ENCODE measurements around the gene TTC27. TPM values are rescaled to one million over a fixed set of nuclear protein-coding genes. Genes with fewer than 3 reads are reported as not detected.
"Not testable (repeated sequence)": the region's sequence is repeated elsewhere in the genome, so short reads cannot be mapped to it uniquely, and the experiment has no call there.

Gene TTC27
- total RNA-seq, 1 donor: 10.8 TPM

- Histone ChIP-seq H3K4me3 (ENCODE audit: low read length) (no peak overlapping the region), H3K9me3 (ENCODE audit: low read depth, low read length) (no peaks in the 10 kb centered on the region)
Observed at GRCh38 chr2:32750880-32751279, 123.0 kb downstream of the TTC27 start.

GRCh38 chr2:32752205-32752604 lies 124.4 kb downstream of the TTC27 start:
- H3K9me3 ChIP-seq (ENCODE audit: low read depth, low read length): no peaks in the 10 kb centered on the region
- no peaks in the 10 kb centered on the region for H3K27me3 ChIP-seq (ENCODE audit: insufficient read depth, low read length)
- no peaks in the 10 kb centered on the region for H3K4me1 ChIP-seq (ENCODE audit: insufficient read depth, low read length)
- no peak overlapping the region for H3K4me3 ChIP-seq (ENCODE audit: low read length)

More at GRCh38 chr2:32750880-32751279, 123.0 kb downstream of the TTC27 start:
- H3K27me3 ChIP-seq (ENCODE audit: insufficient read depth, low read length): no peaks in the 10 kb centered on the region
- no peaks in the 10 kb centered on the region for H3K4me1 ChIP-seq (ENCODE audit: insufficient read depth, low read length)

GRCh38 chr2:32752952-32753351 lies 125.1 kb downstream of the TTC27 start:
- Histone ChIP-seq H3K9me3 (ENCODE audit: low read depth, low read length) (no peaks in the 10 kb centered on the region), H3K27me3 (ENCODE audit: insufficient read depth, low read length) (no peaks in the 10 kb centered on the region), H3K4me3 (ENCODE audit: low read length) (no peak overlapping the region), H3K4me1 (ENCODE audit: insufficient read depth, low read length) (no peaks in the 10 kb centered on the region)

- H3K4me1 ChIP-seq (ENCODE audit: insufficient read depth, low read length); H3K4me3 ChIP-seq (ENCODE audit: low read length); H3K27me3 ChIP-seq (ENCODE audit: insufficient read depth, low read length); H3K9me3 ChIP-seq (ENCODE audit: low read depth, low read length): not testable (repeated sequence)
Observed at GRCh38 chr2:32754676-32755075, 126.8 kb downstream of the TTC27 start.

- no peaks in the 10 kb centered on the region for H3K9me3 ChIP-seq (ENCODE audit: low read depth, low read length)
Observed at GRCh38 chr2:32755666-32756065, 127.8 kb downstream of the TTC27 start.

GRCh38 chr2:32756074-32756727 lies 128.4 kb downstream of the TTC27 start:
- Histone ChIP-seq H3K9me3 (ENCODE audit: low read depth, low read length) (no peaks in the 10 kb centered on the region), H3K27me3 (ENCODE audit: insufficient read depth, low read length) (no peaks in the 10 kb centered on the region), H3K4me3 (ENCODE audit: low read length) (no peak overlapping the region), H3K4me1 (ENCODE audit: insufficient read depth, low read length) (no peaks in the 10 kb centered on the region)

More at GRCh38 chr2:32755666-32756065, 127.8 kb downstream of the TTC27 start:
- H3K4me3 ChIP-seq (ENCODE audit: low read length): no peak overlapping the region
- H3K27me3 ChIP-seq (ENCODE audit: insufficient read depth, low read length): no peaks in the 10 kb centered on the region
- H3K4me1 ChIP-seq (ENCODE audit: insufficient read depth, low read length): no peaks in the 10 kb centered on the region

GRCh38 chr2:32758232-32758631 lies 130.4 kb downstream of the TTC27 start:
- Histone ChIP-seq H3K9me3 (ENCODE audit: low read depth, low read length) (no peaks in the 10 kb centered on the region), H3K4me3 (ENCODE audit: low read length) (no peak overlapping the region), H3K4me1 (ENCODE audit: insufficient read depth, low read length) (no peaks in the 10 kb centered on the region), H3K27me3 (ENCODE audit: insufficient read depth, low read length) (no peaks in the 10 kb centered on the region)

GRCh38 chr2:32760628-32761027 lies 132.8 kb downstream of the TTC27 start:
- no peaks in the 10 kb centered on the region for H3K4me1 ChIP-seq (ENCODE audit: insufficient read depth, low read length)
- no peaks in the 10 kb centered on the region for H3K27me3 ChIP-seq (ENCODE audit: insufficient read depth, low read length)
- no peak overlapping the region for H3K4me3 ChIP-seq (ENCODE audit: low read length)
- no peaks in the 10 kb centered on the region for H3K9me3 ChIP-seq (ENCODE audit: low read depth, low read length)

- H3K9me3 ChIP-seq (ENCODE audit: low read depth, low read length): no peaks in the 10 kb centered on the region
- H3K4me1 ChIP-seq (ENCODE audit: insufficient read depth, low read length): no peaks in the 10 kb centered on the region
- no peak overlapping the region for H3K4me3 ChIP-seq (ENCODE audit: low read length)
- no peaks in the 10 kb centered on the region for H3K27me3 ChIP-seq (ENCODE audit: insufficient read depth, low read length)
Observed at GRCh38 chr2:32768387-32769174, 140.7 kb downstream of the TTC27 start.

- no peaks in the 10 kb centered on the region for H3K9me3 ChIP-seq (ENCODE audit: low read depth, low read length)
- no peak overlapping the region for H3K4me3 ChIP-seq (ENCODE audit: low read length)
- H3K27me3 ChIP-seq (ENCODE audit: insufficient read depth, low read length): no peaks in the 10 kb centered on the region
- H3K4me1 ChIP-seq (ENCODE audit: insufficient read depth, low read length): no peaks in the 10 kb centered on the region
Observed at GRCh38 chr2:32770360-32770759, 142.5 kb downstream of the TTC27 start.

GRCh38 chr2:32772638-32773447 lies 145.0 kb downstream of the TTC27 start:
- no peaks in the 10 kb centered on the region for H3K27me3 ChIP-seq (ENCODE audit: insufficient read depth, low read length)
- no peak overlapping the region for H3K4me3 ChIP-seq (ENCODE audit: low read length)
- H3K4me1 ChIP-seq (ENCODE audit: insufficient read depth, low read length): no peaks in the 10 kb centered on the region
- no peaks in the 10 kb centered on the region for H3K9me3 ChIP-seq (ENCODE audit: low read depth, low read length)

- Histone ChIP-seq H3K4me3 (ENCODE audit: low read length) (no peak overlapping the region), H3K27me3 (ENCODE audit: insufficient read depth, low read length) (no peaks in the 10 kb centered on the region), H3K4me1 (ENCODE audit: insufficient read depth, low read length) (no peaks in the 10 kb centered on the region), H3K9me3 (ENCODE audit: low read depth, low read length) (no peaks in the 10 kb centered on the region)
Observed at GRCh38 chr2:32773448-32773808, 145.6 kb downstream of the TTC27 start.

GRCh38 chr2:32775954-32776353 lies 148.1 kb downstream of the TTC27 start:
- Histone ChIP-seq H3K27me3 (ENCODE audit: insufficient read depth, low read length) (no peaks in the 10 kb centered on the region), H3K4me1 (ENCODE audit: insufficient read depth, low read length) (no peaks in the 10 kb centered on the region), H3K9me3 (ENCODE audit: low read depth, low read length) (peaks cover 3% of the 10 kb centered on the region), H3K4me3 (ENCODE audit: low read length) (no peak overlapping the region)

- no peaks in the 10 kb centered on the region for H3K27me3 ChIP-seq (ENCODE audit: insufficient read depth, low read length)
- H3K4me3 ChIP-seq (ENCODE audit: low read length): no peak overlapping the region
- no peaks in the 10 kb centered on the region for H3K4me1 ChIP-seq (ENCODE audit: insufficient read depth, low read length)
- peaks cover 14% of the 10 kb centered on the region for H3K9me3 ChIP-seq (ENCODE audit: low read depth, low read length)
Observed at GRCh38 chr2:32777714-32778113, 149.9 kb downstream of the TTC27 start.

- H3K4me3 ChIP-seq (ENCODE audit: low read length): no peak overlapping the region
- no peaks in the 10 kb centered on the region for H3K27me3 ChIP-seq (ENCODE audit: insufficient read depth, low read length)
- peaks cover 14% of the 10 kb centered on the region for H3K9me3 ChIP-seq (ENCODE audit: low read depth, low read length)
- H3K4me1 ChIP-seq (ENCODE audit: insufficient read depth, low read length): no peaks in the 10 kb centered on the region
Observed at GRCh38 chr2:32780961-32781360, 153.1 kb downstream of the TTC27 start.

Measured in mononuclear cell (primary cell).